K562 (cell line): ENCODE data around the gene ZNF236. TPM values are rescaled to one million over a fixed set of nuclear protein-coding genes. Genes with fewer than 3 reads are reported as not detected.

Experiments used
- ATAC-seq: fragments of 200-7000 bp; cut with Tn5 transposase; 3 replicates; pipeline ENCODE4 v1.9.1; 2020; ENCODE audit warnings: moderate library complexity
- BruUV-seq: library from RNA; stranded (reverse); fragments of 400-500 nt; replicated peaks from 2 replicates; lab custom pipeline; 2021; lab: Mats Ljungman, UMichigan
- CTCF ChIA-PET: fragments of 300-600 bp; formaldehyde crosslinking; extraction: SDS; loops from one replicate; lab custom pipeline; 2021; ENCODE audit warnings: low intra/inter-chr PET ratio; lab: Yijun Ruan, JAX
- POLR2A ChIA-PET: fragments of 300-600, 350-650 bp; sonication (Branson Sonifier 250); formaldehyde crosslinking; extraction: SDS; loops from one replicate; lab custom pipeline; 2021; ENCODE audit warnings: antibody characterized with exemption, inconsistent platforms; lab: Yijun Ruan, JAX
- DNase-seq, 4 experiments: peaks; one replicate each; pipeline versions ENCODE4 v3.0.0 to v3.0.0-alpha.2; 2011 to 2018; ENCODE audit warnings: low spot score in 3 of 4, mixed read lengths in 3 of 4; ENCODE audit errors: extremely low read depth in 1 of 4
- FAIRE-seq: peaks from 2 replicates; lab custom pipeline; 2011; peaks lifted over from hg19 to GRCh38; lab: Jason Lieb, UNC
- H2AFZ ChIP-seq: 2 replicates; pipeline ENCODE4 v1.6.0; 2011; ENCODE audit warnings: low read depth, low read length, control low read depth, inconsistent platforms
- H3K27ac ChIP-seq: fragments of 200-600 bp; 3 replicates; pipeline ENCODE4 v1.8.0; 2011; ENCODE audit warnings: low read depth, mild to moderate bottlenecking, control low read depth, inconsistent platforms, low read length, moderate library complexity, mixed read lengths; ENCODE audit errors: extremely low read depth
- H3K27me3 ChIP-seq, 2 experiments: fragments of 300-600 bp in 1 of 2; 2 replicates in 1 of 2; 3 replicates in 1 of 2; pipeline versions ENCODE4 v1.6.0 to v1.8.0; 2011; ENCODE audit warnings: inconsistent platforms in 2 of 2, low read length in 2 of 2, mild to moderate bottlenecking in 1 of 2, mixed read lengths in 1 of 2, moderate library complexity in 1 of 2; ENCODE audit not compliant: control insufficient read depth in 2 of 2, insufficient read depth in 2 of 2
- H3K36me3 ChIP-seq: fragments of 300-600 bp; 3 replicates; pipeline ENCODE4 v1.8.0; 2011; ENCODE audit warnings: mild to moderate bottlenecking, low read length, inconsistent platforms; ENCODE audit not compliant: control insufficient read depth, insufficient read depth
- H3K4me1 ChIP-seq, 2 experiments: fragments of 200-600 bp in 1 of 2; replicated peaks in 1 of 2; 2 replicates in 1 of 2; 3 replicates in 1 of 2; pipeline versions ENCODE4 v1.5.1 to v1.8.0; 2011; ENCODE audit warnings: inconsistent platforms in 2 of 2, low read length in 2 of 2, mild to moderate bottlenecking in 1 of 2, mixed read lengths in 1 of 2, moderate library complexity in 1 of 2; ENCODE audit not compliant: control insufficient read depth in 2 of 2, insufficient read depth in 2 of 2
- H3K4me2 ChIP-seq: 2 replicates; pipeline ENCODE4 v1.6.1; 2011; ENCODE audit warnings: low read length, control low read depth, inconsistent platforms, mixed read lengths; ENCODE audit not compliant: insufficient read depth
- H3K4me3 ChIP-seq: fragments of 200-600 bp; sonication (generic), shearing (Covaris generic); 2 replicates; pipeline ENCODE4 v1.5.1; 2016; ENCODE audit warnings: control low read depth, inconsistent platforms
- H3K79me2 ChIP-seq: fragments of 200-600 bp; 3 replicates; pipeline ENCODE4 v1.8.0; 2011; ENCODE audit warnings: low read length, inconsistent platforms; ENCODE audit not compliant: control insufficient read depth, insufficient read depth
- H3K9ac ChIP-seq, 2 experiments: 2 replicates each; pipeline versions ENCODE4 v1.6.0 to v1.6.1; 2011; ENCODE audit warnings: low read depth in 2 of 2, low read length in 2 of 2, control low read depth in 1 of 2, inconsistent platforms in 1 of 2, mild to moderate bottlenecking in 1 of 2, mixed read lengths in 1 of 2; ENCODE audit not compliant: insufficient read depth in 1 of 2
- H3K9me1 ChIP-seq: one replicate; pipeline ENCODE4 v1.6.0; 2011; ENCODE audit warnings: inconsistent platforms, mild to moderate bottlenecking, low read length, moderate library complexity; ENCODE audit not compliant: control insufficient read depth, insufficient read depth
- H3K9me3 ChIP-seq: replicated peaks from 2 replicates; pipeline ENCODE4 v1.5.1; 2011; ENCODE audit warnings: low read depth, low read length, inconsistent platforms; ENCODE audit not compliant: control insufficient read depth, insufficient read depth
- H4K20me1 ChIP-seq: replicated peaks from 2 replicates; pipeline ENCODE4 v1.6.1; 2011; ENCODE audit warnings: low read length, inconsistent platforms, mixed read lengths; ENCODE audit not compliant: control insufficient read depth, insufficient read depth
- NEUROD1 ChIP-seq: fragments of 150-350 bp; IDR thresholded peaks from 2 replicates; pipeline ENCODE4 v1.6.1; 2014; ENCODE audit warnings: borderline replicate concordance, low read length, low read depth; ENCODE audit not compliant: partially characterized antibody
- NFE2 ChIP-seq: IDR thresholded peaks from 2 replicates; pipeline ENCODE4 v1.6.1; 2014; ENCODE audit warnings: antibody characterized with exemption, low read depth
- PHF20 ChIP-seq: fragments of 450-650 bp; IDR thresholded peaks from 2 replicates; pipeline ENCODE4 v1.6.1; 2018; ENCODE audit not compliant: partially characterized antibody
- SIRT6 ChIP-seq: IDR thresholded peaks from one replicate; pipeline ENCODE4 v1.6.1; 2012; ENCODE audit warnings: low read depth, mild to moderate bottlenecking, control low read depth, inconsistent platforms, low read length, moderate library complexity
- ZNF121 ChIP-seq: sonication (generic); formaldehyde crosslinking; conservative IDR thresholded peaks from 2 replicates; pipeline ENCODE4 v1.8.0; 2022; ENCODE audit warnings: missing genetic modification reagents
- ZNF133 ChIP-seq: fragments of 250-450 bp; sonication (Bioruptor Pico); IDR thresholded peaks from 2 replicates; pipeline ENCODE4 v1.4.0; 2020; ENCODE audit warnings: mild to moderate bottlenecking
- ZNF444 ChIP-seq: fragments of 250-450 bp; sonication (Bioruptor Pico); IDR thresholded peaks from 2 replicates; pipeline ENCODE4 v1.4.0; 2020; ENCODE audit warnings: mild to moderate bottlenecking, moderate library complexity
- ZNF551 ChIP-seq: fragments of 250-450 bp; sonication (Bioruptor Pico); IDR thresholded peaks from 2 replicates; pipeline ENCODE4 v1.5.0; 2021; ENCODE audit warnings: mild to moderate bottlenecking, moderate library complexity
- ZNF695 ChIP-seq: fragments of 450-650 bp; formaldehyde crosslinking; IDR thresholded peaks from 2 replicates; pipeline ENCODE4 v1.4.0; 2020; ENCODE audit warnings: mild to moderate bottlenecking, moderate library complexity
- WGBS: fragments of 100-300 bp; shearing (Covaris generic); methylation state at CpG from one replicate; pipeline ENCODE4 v1.1.6; 2016; ENCODE audit warnings: low coverage, mixed read lengths; ENCODE audit not compliant: insufficient coverage; ENCODE audit errors: missing lambda C conversion rate; 5-methylcytosine and 5-hydroxymethylcytosine counted together
- in situ Hi-C: fragments of 300-500 bp; cut with MboI; formaldehyde crosslinking; loops from 4 replicates; pipeline ENCODE4 v1.15.0; 2018; ENCODE audit warnings: inconsistent platforms, mixed read lengths
- intact Hi-C: fragments of 100-400 bp; cut with micrococcal nuclease; formaldehyde crosslinking; loops from 2 replicates; pipeline ENCODE4 v1.14.2; 2022
- polyA plus RNA-seq, 8 experiments: library from polyadenylated mRNA; depleted of rRNA in 4 of 8; stranded (reverse) in 5 of 8; unstranded in 3 of 8; fragments of >200 nt; fragmentation: Nextera tagmentation in 2 of 8; fragmentation: Illumina TruSeq in 1 of 8; extraction: Ambion mirVana in 2 of 8; extraction: Trizol in 1 of 8; gene quantifications; 2 replicates each; pipeline versions ENCODE4 v1.2.1 to v1.2.3, GENCODE V29; 2011 to 2014; ENCODE audit warnings: inconsistent platforms in 1 of 8, missing spikeins in 1 of 8
- total RNA-seq, 7 experiments: library from RNA; depleted of rRNA in 6 of 7; stranded (reverse); fragments of >200 nt in 6 of 7; fragmentation: Illumina TruSeq in 2 of 7; extraction: Trizol in 2 of 7; gene quantifications; 2 replicates each; pipeline versions ENCODE4 v1.2.1 to v1.2.3, GENCODE V29; 2011 to 2021; ENCODE audit warnings: low replicate concordance in 1 of 7
- TF ChIP-seq, protein P1 (sequence below), 2 experiments: fragments of 450-650 bp; conservative IDR thresholded peaks; 2 replicates each; pipeline ENCODE4 v1.6.1; 2017; ENCODE audit warnings: mild to moderate bottlenecking in 2 of 2, moderate library complexity in 2 of 2

ZNF236 gene
- total and polyA plus RNA-seq, 9 of the 15 experiments (the other 6 are each of a cell fraction or from before 2014, with no cell fraction given): 0.35 to 8.7 (median 3.4) TPM

DNA sequence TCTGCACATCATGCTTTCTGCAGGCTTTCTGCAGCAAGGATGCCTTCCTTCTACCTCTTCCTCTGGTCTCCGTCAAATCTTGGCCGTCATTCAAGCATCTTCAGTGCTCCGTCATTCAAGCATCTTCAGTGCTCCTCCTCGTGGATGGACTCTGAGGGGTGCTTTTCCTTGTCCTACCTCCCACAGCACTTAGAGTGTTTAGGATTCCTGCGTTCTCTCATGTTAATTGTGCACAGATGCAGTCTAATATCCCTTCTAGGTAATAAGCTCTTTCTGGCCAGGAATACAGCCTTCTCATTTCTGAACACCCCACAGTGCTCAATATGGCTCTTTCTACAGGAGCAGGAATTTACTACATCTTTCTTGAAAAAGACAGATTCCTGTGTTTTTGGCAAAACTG is 59.8 kb downstream of the ZNF236 start:
- Histone ChIP-seq H4K20me1 (no peaks in the 10 kb centered on the region), H3K9me3 (no peaks in the 10 kb centered on the region), H3K9ac (no peak overlapping the region), H3K36me3 (peaks cover 42% of the 10 kb centered on the region; the same call in 1 of the 3 replicates), H3K4me1 (no peaks in the 10 kb centered on the region), H3K4me2 (no peak overlapping the region)
- in situ Hi-C loops: no loop called here
- TF ChIP-seq, protein P1, sequence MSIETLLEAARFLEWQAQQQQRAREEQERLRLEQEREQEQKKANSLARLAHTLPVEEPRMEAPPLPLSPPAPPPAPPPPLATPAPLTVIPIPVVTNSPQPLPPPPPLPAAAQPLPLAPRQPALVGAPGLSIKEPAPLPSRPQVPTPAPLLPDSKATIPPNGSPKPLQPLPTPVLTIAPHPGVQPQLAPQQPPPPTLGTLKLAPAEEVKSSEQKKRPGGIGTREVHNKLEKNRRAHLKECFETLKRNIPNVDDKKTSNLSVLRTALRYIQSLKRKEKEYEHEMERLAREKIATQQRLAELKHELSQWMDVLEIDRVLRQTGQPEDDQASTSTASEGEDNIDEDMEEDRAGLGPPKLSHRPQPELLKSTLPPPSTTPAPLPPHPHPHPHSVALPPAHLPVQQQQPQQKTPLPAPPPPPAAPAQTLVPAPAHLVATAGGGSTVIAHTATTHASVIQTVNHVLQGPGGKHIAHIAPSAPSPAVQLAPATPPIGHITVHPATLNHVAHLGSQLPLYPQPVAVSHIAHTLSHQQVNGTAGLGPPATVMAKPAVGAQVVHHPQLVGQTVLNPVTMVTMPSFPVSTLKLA (conservative IDR thresholded peaks at IDR 0.05): no peak
- no peak for TF ChIP-seq ZNF444 (CRISPR knock-in tag)
- no peak for TF ChIP-seq ZNF551 (CRISPR knock-in tag)
- TF ChIP-seq PHF20: no peak
- no peak for TF ChIP-seq ZNF695 (CRISPR knock-in tag)
- no peak for TF ChIP-seq NFE2
- no peak for TF ChIP-seq SIRT6
- TF ChIP-seq NEUROD1: no peak
- TF ChIP-seq ZNF133: no peak
- TF ChIP-seq ZNF121 (CRISPR knock-in tag): no peak
- TF ChIP-seq, all 486 proteins: peak for 0
- Histone ChIP-seq H3K9me1 (no peaks in the 10 kb centered on the region), H3K4me3 (no peak overlapping the region), H2AFZ (no peak overlapping the region), H3K27ac (no peak overlapping the region), H3K27me3 (no peaks in the 10 kb centered on the region), H3K79me2 (no peaks in the 10 kb centered on the region)
- DNase-seq: no peak
- intact Hi-C loops: no loop called here
- POLR2A ChIA-PET: no interaction called here
- 69% methylated on average over 5 of the region's 5 CpGs for WGBS
- BruUV-seq: no TSS peak
- no peak for FAIRE-seq
- CTCF ChIA-PET: no interaction called here
- ATAC-seq: no peak
